Measurements from ENCODE around the gene DCAF6.
"Not testable (repeated sequence)": the region's sequence is repeated elsewhere in the genome, so short reads cannot be mapped to it uniquely, and the experiment has no call there.

The DCAF6 gene

DNA sequence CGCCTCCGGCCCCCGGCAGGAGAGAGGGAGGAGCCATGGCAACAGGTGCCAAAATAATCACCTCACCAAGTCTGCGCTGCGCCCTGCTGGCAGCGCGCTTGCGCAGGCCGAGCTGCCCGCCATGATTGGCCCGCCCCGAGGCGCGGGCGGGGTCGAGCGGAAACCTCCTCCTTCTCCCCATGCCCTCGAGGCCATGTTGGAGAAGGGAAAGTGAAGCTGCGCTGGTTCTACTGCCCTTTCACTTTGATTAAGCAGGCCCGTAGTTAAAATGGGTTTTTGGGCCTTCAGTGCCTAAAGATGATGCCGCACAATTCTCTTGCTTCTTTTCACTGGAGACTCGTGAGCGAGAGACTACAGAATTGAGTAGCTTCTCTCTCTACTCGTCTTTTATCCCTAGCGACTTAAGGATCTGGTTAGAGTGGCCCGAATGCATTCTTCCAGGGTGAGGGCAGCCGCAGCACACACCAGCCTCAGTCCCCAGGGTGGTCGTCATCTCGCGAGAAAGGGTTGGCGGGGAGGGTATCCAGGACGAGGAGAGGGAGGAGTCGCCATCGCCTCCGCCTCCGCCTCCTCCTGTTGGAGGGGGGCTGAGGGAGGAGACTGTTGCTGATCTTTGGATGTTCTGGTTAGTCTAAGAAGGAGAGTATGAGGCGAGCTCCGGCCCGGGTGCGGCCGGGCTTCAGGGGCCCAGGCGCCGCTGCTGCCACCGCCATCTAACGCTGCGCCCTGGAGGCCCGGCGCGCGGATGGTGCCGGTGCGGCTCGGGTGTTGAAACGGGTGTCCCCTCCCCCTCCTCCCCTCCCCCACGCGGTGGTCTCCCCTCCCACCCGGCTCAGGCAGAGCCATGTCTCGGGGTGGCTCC, at the start of gene DCAF6:
Gene DCAF6 (plus strand): TSS at position 616 of the 862 bp plus-strand sequence. CDS start 229 bp downstream, at position 845.
- DNase-seq (ENCODE audit: low spot score), result peak; percentile 98

GRCh38 chr1:167887187-167887586, 49.3 kb upstream of the DCAF6 start:
- DNase-seq (ENCODE audit: low spot score), result not testable (repeated sequence)

- DNase-seq (ENCODE audit: low spot score), result no peak
Observed at GRCh38 chr1:167890400-167890799, 46.1 kb upstream of the DCAF6 start.

GRCh38 chr1:167893798-167894197, 42.7 kb upstream of the DCAF6 start:
- DNase-seq (ENCODE audit: low spot score), result no peak

DNA sequence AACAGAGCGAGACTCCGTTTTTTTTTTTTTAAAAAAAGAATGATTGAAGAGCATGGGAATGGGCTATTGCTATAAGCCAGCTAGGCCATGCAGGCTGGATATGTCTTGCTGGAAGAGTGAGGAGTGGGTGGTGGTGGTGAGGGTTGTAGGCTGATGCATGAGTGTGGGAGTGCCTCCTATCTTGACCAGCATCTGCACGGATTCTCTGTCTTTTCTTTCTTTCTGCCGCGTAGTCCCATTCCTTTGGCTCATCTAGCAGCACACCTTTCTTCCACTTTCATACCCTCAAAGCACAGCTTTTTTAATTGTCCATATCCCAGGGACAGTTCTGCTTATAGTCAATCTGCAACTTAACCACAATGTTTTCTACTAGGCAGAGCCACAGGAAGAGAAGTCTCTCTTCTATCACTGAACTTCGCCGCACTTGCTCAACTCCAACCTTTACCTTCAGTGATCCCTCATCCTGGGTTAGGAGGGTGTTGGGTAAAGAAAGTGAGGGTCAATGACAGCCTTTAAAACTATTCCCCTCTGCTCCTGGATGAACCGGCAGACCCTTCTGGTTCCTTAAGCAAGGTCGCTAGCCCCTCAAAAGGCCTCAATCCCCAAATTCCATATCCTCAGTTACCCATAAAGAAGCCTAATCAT, 37.8 kb upstream of the DCAF6 start:
- DNase-seq (ENCODE audit: low spot score), result no peak

GRCh38 chr1:167899253-167899681, 37.2 kb upstream of the DCAF6 start:
- DNase-seq (ENCODE audit: low spot score), result no peak

GRCh38 chr1:167900907-167901306, 35.6 kb upstream of the DCAF6 start:
- no peak for DNase-seq (ENCODE audit: low spot score)

- DNase-seq (ENCODE audit: low spot score), result no peak
Observed at GRCh38 chr1:167904652-167905130, 31.8 kb upstream of the DCAF6 start.

GRCh38 chr1:167905182-167905581, 31.3 kb upstream of the DCAF6 start:
- DNase-seq (ENCODE audit: low spot score), result peak; percentile 44

DNA sequence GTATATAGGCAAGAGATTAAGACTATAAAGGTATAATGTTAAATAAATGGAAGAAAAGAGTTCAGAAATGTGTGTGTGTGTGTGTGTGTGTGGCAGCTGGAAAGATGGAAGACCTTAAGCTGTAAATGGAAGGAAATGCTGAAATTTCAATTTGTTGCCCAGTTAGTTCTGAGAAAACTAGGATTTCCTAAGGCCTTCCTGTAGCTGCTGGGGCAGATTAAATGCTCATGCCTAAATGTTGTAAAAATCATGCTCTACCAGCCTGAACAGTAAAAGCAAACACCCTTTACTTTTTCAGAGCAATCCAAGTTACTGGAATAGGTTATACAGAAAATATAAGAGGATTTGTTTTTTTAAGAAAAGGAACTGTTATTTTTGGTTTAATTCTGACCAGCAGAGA, 30.8 kb upstream of the DCAF6 start:
- DNase-seq (ENCODE audit: low spot score), result no peak

GRCh38 chr1:167909691-167910180, 26.7 kb upstream of the DCAF6 start:
- no peak for DNase-seq (ENCODE audit: low spot score)

GRCh38 chr1:167910530-167910929, 26.0 kb upstream of the DCAF6 start:
- no peak for DNase-seq (ENCODE audit: low spot score)

GRCh38 chr1:167911413-167911812, 25.1 kb upstream of the DCAF6 start:
- no peak for DNase-seq (ENCODE audit: low spot score)

DNA sequence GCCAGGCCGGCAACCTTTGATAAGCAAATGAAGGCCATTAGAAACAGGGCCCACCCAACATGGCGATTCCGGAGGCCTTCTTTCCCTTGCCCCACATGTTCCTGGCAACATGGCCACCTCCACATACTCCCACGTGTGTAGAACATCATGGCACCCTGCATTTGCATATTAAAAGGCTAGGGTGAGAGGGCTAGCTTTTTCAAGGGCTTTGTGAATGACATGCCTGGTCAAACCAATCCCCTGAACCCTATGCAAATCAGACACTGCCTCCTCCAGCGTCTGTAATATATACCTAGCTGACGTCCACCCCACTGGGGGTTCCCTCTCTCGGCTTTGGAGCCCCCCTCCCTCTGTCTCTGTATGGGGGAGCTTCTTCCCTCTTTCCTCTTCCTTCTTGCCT, 24.2 kb upstream of the DCAF6 start:
- no peak for DNase-seq (ENCODE audit: low spot score)

- DNase-seq (ENCODE audit: low spot score), result no peak
Observed at GRCh38 chr1:167913895-167914496, 22.5 kb upstream of the DCAF6 start, which contains the start of gene ADCY10. ADCY10 (minus strand) TSS chr1:167914134; CDS start chr1:167905140, 8,994 bp downstream.

DNA sequence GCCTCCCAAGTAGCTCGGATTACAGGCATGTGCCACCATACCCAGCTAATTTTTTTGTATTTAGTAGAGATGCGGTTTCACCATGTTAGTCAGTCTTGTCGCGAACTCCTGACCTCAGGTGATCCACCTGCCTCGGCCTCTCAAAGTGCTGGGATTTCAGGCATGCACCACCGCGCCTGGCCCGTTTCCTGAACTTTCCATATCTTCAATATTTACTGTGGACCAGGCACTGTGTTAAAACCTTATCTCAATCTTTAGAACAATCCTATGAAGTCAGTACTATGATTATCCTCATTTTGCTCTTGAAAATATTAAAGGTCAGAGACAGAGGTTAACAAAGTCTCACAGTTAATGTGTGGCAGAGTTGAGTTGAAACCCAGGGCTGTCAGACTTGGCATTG, 20.9 kb upstream of the DCAF6 start:
- no peak for DNase-seq (ENCODE audit: low spot score)

DNA sequence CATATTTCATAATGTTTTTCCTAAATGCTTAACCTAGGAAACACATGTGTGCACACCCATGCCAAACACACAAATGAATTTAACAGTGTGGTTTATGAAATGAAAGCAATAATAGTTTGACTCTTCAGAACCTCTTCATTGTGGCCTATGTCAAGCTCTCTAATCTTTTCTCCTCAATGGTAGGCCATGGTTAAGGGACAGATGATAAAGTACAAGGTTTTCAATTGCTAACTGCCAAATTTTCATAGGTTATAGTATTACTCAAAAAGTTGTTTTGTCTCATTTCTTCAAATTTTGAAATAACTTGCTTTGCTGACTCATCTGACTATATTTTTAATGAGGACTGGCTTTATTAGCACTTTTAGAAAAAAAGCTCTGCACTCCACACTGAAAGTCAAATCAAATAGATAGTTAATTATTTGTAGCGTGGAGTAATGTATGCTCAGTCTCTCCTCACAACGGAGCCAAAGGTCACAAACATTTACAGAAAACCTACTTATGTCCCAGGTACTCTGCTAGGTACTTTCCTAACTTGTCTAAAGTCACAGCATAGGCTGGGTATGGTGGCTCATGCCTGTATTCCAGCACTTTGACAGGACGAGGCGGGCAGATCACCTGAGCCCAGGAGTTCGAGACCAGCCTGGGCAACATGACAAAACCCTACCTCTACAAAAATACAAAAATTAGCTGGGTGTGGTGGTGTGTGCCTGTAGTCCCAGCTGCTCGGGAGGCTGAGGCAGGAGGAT, 19.5 kb upstream of the DCAF6 start:
- no peak for DNase-seq (ENCODE audit: low spot score)

DNA sequence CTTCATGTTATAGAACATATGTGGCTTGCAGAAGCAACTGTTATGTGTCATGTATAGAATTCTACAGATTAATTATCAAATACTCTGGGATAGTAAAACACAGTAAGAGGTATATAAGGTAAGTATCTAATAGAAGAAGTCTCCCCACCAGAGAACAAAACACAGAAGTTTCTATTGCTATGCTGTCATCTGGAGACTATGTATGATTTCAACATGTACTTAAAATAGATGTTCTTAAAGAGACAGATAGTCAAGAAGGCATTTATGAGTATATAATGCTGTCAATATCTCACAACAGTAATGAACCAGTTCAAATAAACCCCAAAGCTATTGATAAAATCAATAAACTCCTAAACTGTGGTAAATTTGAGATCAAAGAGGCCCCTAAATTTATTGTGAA, 14.5 kb upstream of the DCAF6 start:
- DNase-seq (ENCODE audit: low spot score), result no peak

GRCh38 chr1:167922611-167923074, 13.8 kb upstream of the DCAF6 start:
- DNase-seq (ENCODE audit: low spot score), result no peak

DNA sequence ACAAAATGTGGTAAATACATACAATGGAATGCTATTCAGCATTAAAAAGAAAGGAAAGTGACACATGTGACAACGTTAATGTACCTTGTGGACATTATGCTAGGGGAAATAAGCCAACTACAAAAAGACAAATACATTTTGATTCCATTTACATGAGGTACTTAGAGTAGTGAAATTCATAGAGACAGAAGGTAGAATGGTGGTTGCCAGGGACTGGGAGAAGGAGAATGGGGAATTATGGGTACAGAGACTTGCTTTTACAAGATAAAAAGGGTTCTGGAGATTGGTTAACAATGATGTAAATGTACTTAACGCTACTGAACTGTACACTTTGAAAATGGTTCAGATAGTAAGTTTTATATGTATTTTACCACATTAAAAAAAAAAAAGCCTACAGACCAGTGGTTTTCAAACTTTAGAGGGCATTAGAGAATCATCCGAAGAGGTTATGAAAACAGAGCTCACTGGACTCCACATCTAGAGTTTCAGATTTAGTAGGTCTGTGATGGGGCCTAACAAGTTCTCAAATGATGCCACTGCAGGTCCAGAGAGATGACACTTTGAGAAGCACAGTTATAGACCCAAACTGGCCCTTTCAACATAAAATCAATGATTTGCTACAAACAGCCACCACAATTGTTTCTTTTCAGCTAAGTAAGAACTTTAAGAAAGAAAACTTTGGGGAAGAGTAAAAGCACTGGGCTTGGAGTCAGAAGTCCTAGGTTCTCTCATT, 13.0 kb upstream of the DCAF6 start:
- DNase-seq (ENCODE audit: low spot score), result no peak

DNA sequence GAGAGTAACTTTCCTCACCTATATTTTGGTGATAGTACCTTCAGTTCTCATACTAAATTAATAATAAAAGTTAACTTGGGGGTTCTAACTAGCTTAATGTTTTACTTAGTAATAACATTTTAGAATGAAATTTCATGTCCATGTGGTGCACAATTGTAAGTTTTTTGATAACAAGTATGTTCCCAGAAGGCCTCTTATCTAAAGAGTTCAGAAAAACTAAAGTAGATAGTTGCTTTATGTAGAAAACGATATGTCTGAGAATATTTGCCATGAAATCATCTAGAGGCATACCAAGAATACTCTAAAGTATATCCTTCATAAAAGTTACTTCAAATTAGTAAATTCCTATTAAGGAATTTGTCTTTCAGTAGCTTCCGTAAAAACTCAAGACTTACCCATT, 12.4 kb upstream of the DCAF6 start:
- DNase-seq (ENCODE audit: low spot score), result no peak

All from iPS-NIHi11 (cell line).